ENCODE results near the gene GAS7. TPM values are rescaled to one million over a fixed set of nuclear protein-coding genes. Genes with fewer than 3 reads are reported as not detected.

GAS7 gene
- total RNA-seq, 1 experiment from 2014 or later = 12.3 TPM

DNA sequence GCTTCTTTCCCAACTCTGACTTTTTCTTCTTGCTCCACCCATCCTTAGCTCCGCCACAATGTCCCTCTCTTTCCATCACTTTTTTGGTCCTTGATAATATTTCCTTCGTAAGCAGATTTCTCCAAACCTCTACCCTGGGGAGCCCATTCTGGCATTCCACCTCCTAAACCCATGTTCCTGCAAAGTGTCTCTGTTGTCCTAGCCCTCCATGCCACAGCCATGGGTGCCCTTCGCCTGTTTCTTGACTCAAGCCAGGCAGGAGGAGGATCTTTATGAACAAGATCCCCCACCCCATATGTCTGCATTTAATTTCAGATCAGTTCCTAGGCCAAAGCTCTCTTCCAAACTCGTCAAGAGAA lies 42.4 kb downstream of the GAS7 start (continued):
- TF ChIP-seq, protein P1, sequence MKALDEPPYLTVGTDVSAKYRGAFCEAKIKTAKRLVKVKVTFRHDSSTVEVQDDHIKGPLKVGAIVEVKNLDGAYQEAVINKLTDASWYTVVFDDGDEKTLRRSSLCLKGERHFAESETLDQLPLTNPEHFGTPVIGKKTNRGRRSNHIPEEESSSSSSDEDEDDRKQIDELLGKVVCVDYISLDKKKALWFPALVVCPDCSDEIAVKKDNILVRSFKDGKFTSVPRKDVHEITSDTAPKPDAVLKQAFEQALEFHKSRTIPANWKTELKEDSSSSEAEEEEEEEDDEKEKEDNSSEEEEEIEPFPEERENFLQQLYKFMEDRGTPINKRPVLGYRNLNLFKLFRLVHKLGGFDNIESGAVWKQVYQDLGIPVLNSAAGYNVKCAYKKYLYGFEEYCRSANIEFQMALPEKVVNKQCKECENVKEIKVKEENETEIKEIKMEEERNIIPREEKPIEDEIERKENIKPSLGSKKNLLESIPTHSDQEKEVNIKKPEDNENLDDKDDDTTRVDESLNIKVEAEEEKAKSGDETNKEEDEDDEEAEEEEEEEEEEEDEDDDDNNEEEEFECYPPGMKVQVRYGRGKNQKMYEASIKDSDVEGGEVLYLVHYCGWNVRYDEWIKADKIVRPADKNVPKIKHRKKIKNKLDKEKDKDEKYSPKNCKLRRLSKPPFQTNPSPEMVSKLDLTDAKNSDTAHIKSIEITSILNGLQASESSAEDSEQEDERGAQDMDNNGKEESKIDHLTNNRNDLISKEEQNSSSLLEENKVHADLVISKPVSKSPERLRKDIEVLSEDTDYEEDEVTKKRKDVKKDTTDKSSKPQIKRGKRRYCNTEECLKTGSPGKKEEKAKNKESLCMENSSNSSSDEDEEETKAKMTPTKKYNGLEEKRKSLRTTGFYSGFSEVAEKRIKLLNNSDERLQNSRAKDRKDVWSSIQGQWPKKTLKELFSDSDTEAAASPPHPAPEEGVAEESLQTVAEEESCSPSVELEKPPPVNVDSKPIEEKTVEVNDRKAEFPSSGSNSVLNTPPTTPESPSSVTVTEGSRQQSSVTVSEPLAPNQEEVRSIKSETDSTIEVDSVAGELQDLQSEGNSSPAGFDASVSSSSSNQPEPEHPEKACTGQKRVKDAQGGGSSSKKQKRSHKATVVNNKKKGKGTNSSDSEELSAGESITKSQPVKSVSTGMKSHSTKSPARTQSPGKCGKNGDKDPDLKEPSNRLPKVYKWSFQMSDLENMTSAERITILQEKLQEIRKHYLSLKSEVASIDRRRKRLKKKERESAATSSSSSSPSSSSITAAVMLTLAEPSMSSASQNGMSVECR (CRISPR knock-in tag; IDR thresholded peaks at IDR 0.05; ENCODE audit: borderline replicate concordance) = no peak
- TF ChIP-seq GTF2I (CRISPR knock-in tag; conservative IDR thresholded peaks at IDR 0.05) = no peak

DNA sequence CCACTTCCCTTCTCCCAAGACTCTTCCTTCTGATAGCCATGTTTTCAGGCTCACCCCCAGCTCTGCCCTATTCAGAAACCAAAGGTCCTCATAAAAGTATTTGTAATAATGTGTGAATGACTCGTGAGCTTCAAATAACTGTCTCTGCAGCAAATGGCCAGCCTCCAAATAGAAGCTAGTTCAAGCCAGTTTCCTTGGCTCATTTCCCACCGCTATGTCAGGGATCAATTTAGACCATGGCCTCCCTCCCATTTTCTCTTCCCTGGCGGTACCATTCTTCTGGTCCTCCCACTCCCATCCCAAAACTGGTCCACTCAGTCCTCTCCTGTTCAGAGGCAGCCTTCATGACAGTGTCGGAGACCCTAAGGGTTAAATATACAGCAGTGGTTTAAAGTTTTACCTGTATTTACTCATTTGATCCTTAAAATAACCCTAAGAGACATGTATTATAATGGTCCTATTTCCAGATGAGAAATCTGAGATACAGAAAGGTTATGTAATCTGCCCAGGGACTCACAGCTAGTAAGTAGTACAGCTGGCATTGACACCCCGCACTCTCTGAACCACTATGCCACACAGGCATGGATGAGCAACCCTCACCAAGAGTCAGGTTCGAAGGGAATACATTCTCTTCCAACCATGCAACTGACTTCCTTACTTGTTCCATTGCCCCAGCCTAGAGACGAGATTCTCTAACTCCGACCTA lies 42.9 kb downstream of the GAS7 start:
- H3K4me1 Mint-ChIP-seq = no peaks in the 10 kb centered on the region
- no peak for DNase-seq (ENCODE audit: low spot score)
- H3K4me3 Mint-ChIP-seq = no peak overlapping the region
- no peaks in the 10 kb centered on the region for H3K36me3 Mint-ChIP-seq
- no peak overlapping the region for H3K27ac Mint-ChIP-seq
- ChIA-PET CTCF (no interaction called here), POLR2A (no interaction called here)
- no peaks in the 10 kb centered on the region for H3K27me3 Mint-ChIP-seq (ENCODE audit: low read depth)
- H3K9me3 Mint-ChIP-seq = no peaks in the 10 kb centered on the region
- no peak for ATAC-seq
- TF ChIP-seq, protein P2, sequence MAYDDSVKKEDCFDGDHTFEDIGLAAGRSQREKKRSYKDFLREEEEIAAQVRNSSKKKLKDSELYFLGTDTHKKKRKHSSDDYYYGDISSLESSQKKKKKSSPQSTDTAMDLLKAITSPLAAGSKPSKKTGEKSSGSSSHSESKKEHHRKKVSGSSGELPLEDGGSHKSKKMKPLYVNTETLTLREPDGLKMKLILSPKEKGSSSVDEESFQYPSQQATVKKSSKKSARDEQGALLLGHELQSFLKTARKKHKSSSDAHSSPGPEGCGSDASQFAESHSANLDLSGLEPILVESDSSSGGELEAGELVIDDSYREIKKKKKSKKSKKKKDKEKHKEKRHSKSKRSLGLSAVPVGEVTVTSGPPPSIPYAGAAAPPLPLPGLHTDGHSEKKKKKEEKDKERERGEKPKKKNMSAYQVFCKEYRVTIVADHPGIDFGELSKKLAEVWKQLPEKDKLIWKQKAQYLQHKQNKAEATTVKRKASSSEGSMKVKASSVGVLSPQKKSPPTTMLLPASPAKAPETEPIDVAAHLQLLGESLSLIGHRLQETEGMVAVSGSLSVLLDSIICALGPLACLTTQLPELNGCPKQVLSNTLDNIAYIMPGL (CRISPR knock-in tag; IDR thresholded peaks at IDR 0.05) = no peak
- TF ChIP-seq RORB (CRISPR knock-in tag; IDR thresholded peaks at IDR 0.05) (no peak), ZNF232 (CRISPR knock-in tag; IDR thresholded peaks at IDR 0.05) (no peak), NR3C1 (CRISPR knock-in tag; conservative IDR thresholded peaks at IDR 0.05; ENCODE audit: low read depth) (no peak), NFE2L1 (CRISPR knock-in tag; IDR thresholded peaks at IDR 0.05) (no peak), NFATC4 (CRISPR knock-in tag; IDR thresholded peaks at IDR 0.05) (no peak), HMGA2 (CRISPR knock-in tag; IDR thresholded peaks at IDR 0.05) (no peak), CREM (CRISPR knock-in tag; IDR thresholded peaks at IDR 0.05) (no peak), ZNF219 (CRISPR knock-in tag; IDR thresholded peaks at IDR 0.05; ENCODE audit: borderline replicate concordance) (no peak), ZNF423 (CRISPR knock-in tag; IDR thresholded peaks at IDR 0.05) (no peak)
- TF ChIP-seq, protein P3, sequence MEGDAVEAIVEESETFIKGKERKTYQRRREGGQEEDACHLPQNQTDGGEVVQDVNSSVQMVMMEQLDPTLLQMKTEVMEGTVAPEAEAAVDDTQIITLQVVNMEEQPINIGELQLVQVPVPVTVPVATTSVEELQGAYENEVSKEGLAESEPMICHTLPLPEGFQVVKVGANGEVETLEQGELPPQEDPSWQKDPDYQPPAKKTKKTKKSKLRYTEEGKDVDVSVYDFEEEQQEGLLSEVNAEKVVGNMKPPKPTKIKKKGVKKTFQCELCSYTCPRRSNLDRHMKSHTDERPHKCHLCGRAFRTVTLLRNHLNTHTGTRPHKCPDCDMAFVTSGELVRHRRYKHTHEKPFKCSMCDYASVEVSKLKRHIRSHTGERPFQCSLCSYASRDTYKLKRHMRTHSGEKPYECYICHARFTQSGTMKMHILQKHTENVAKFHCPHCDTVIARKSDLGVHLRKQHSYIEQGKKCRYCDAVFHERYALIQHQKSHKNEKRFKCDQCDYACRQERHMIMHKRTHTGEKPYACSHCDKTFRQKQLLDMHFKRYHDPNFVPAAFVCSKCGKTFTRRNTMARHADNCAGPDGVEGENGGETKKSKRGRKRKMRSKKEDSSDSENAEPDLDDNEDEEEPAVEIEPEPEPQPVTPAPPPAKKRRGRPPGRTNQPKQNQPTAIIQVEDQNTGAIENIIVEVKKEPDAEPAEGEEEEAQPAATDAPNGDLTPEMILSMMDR (IDR thresholded peaks at IDR 0.05) = no peak
- TF ChIP-seq, protein P4, sequence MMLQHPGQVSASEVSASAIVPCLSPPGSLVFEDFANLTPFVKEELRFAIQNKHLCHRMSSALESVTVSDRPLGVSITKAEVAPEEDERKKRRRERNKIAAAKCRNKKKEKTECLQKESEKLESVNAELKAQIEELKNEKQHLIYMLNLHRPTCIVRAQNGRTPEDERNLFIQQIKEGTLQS (CRISPR knock-in tag; conservative IDR thresholded peaks at IDR 0.05) = no peak
- TF ChIP-seq, protein P5, sequence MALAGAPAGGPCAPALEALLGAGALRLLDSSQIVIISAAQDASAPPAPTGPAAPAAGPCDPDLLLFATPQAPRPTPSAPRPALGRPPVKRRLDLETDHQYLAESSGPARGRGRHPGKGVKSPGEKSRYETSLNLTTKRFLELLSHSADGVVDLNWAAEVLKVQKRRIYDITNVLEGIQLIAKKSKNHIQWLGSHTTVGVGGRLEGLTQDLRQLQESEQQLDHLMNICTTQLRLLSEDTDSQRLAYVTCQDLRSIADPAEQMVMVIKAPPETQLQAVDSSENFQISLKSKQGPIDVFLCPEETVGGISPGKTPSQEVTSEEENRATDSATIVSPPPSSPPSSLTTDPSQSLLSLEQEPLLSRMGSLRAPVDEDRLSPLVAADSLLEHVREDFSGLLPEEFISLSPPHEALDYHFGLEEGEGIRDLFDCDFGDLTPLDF (CRISPR knock-in tag; IDR thresholded peaks at IDR 0.05) = no peak
- TF ChIP-seq, protein P6, sequence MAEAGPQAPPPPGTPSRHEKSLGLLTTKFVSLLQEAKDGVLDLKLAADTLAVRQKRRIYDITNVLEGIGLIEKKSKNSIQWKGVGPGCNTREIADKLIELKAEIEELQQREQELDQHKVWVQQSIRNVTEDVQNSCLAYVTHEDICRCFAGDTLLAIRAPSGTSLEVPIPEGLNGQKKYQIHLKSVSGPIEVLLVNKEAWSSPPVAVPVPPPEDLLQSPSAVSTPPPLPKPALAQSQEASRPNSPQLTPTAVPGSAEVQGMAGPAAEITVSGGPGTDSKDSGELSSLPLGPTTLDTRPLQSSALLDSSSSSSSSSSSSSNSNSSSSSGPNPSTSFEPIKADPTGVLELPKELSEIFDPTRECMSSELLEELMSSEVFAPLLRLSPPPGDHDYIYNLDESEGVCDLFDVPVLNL (CRISPR knock-in tag; IDR thresholded peaks at IDR 0.05; ENCODE audit: borderline replicate concordance, low read depth) = no peak
- TF ChIP-seq, protein P7, sequence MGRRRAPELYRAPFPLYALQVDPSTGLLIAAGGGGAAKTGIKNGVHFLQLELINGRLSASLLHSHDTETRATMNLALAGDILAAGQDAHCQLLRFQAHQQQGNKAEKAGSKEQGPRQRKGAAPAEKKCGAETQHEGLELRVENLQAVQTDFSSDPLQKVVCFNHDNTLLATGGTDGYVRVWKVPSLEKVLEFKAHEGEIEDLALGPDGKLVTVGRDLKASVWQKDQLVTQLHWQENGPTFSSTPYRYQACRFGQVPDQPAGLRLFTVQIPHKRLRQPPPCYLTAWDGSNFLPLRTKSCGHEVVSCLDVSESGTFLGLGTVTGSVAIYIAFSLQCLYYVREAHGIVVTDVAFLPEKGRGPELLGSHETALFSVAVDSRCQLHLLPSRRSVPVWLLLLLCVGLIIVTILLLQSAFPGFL (CRISPR knock-in tag; IDR thresholded peaks at IDR 0.05; ENCODE audit: borderline replicate concordance) = no peak
- TF ChIP-seq, protein P8, sequence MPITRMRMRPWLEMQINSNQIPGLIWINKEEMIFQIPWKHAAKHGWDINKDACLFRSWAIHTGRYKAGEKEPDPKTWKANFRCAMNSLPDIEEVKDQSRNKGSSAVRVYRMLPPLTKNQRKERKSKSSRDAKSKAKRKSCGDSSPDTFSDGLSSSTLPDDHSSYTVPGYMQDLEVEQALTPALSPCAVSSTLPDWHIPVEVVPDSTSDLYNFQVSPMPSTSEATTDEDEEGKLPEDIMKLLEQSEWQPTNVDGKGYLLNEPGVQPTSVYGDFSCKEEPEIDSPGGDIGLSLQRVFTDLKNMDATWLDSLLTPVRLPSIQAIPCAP (CRISPR knock-in tag; IDR thresholded peaks at IDR 0.05) = no peak
- TF ChIP-seq, protein P9, sequence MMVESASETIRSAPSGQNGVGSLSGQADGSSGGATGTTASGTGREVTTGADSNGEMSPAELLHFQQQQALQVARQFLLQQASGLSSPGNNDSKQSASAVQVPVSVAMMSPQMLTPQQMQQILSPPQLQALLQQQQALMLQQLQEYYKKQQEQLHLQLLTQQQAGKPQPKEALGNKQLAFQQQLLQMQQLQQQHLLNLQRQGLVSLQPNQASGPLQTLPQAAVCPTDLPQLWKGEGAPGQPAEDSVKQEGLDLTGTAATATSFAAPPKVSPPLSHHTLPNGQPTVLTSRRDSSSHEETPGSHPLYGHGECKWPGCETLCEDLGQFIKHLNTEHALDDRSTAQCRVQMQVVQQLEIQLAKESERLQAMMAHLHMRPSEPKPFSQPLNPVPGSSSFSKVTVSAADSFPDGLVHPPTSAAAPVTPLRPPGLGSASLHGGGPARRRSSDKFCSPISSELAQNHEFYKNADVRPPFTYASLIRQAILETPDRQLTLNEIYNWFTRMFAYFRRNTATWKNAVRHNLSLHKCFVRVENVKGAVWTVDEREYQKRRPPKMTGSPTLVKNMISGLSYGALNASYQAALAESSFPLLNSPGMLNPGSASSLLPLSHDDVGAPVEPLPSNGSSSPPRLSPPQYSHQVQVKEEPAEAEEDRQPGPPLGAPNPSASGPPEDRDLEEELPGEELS (CRISPR knock-in tag; IDR thresholded peaks at IDR 0.05) = no peak

All from WTC11 (cell line).